Muscle layer of duodenum (tissue), 2 donors: ENCODE data around the gene ISCU.

Source experiments
- H3K27ac ChIP-seq: one replicate; pipeline ENCODE4 v1.7.0; 2013; ENCODE audit warnings: mild to moderate bottlenecking, low read length
- H3K27me3 ChIP-seq: one replicate; pipeline ENCODE4 v1.7.0; 2013; ENCODE audit warnings: low read depth, mild to moderate bottlenecking, control low read depth, low read length
- H3K36me3 ChIP-seq, 2 donors: one replicate each; pipeline ENCODE4 v1.7.0; 2013; ENCODE audit warnings: low read length in 2 of 2, control low read depth in 1 of 2, mild to moderate bottlenecking in 1 of 2; ENCODE audit not compliant: insufficient read depth in 2 of 2, control insufficient read depth in 1 of 2
- H3K4me1 ChIP-seq, 2 donors: one replicate each; pipeline ENCODE4 v1.7.0; 2013; ENCODE audit warnings: low read length in 2 of 2, mild to moderate bottlenecking in 2 of 2, control low read depth in 1 of 2, moderate library complexity in 1 of 2; ENCODE audit not compliant: insufficient read depth in 2 of 2, control insufficient read depth in 1 of 2
- H3K4me3 ChIP-seq, 2 donors: one replicate each; pipeline ENCODE4 v1.7.0; 2013; ENCODE audit warnings: low read length in 2 of 2, low read depth in 1 of 2, mild to moderate bottlenecking in 1 of 2
- H3K9me3 ChIP-seq, 2 donors: one replicate each; pipeline ENCODE4 v1.7.0; 2013; ENCODE audit warnings: low read length in 2 of 2, control low read depth in 1 of 2, mild to moderate bottlenecking in 1 of 2; ENCODE audit not compliant: control insufficient read depth in 1 of 2
- donor health status: healthy.

Gene ISCU

GRCh38 chr12:108562348-108563135 lies at the start of gene ISCU:
TSS of gene ISCU (plus strand) at chr12:108562596. CDS start at chr12:108562623, 27 bp downstream.
- Histone ChIP-seq H3K27me3 (no peaks in the 10 kb centered on the region), H3K9me3 (no peaks in the 10 kb centered on the region), H3K4me3 (peak within 1 kb of the TSS; percentile 90 to 96), H3K27ac (peak within 1 kb of the TSS; percentile 94), H3K4me1 (peaks cover 21 to 67% of the 10 kb centered on the region in 2 donors), H3K36me3 (peaks cover 33 to 35% of the 10 kb centered on the region in 2 donors)

- Histone ChIP-seq H3K27me3 (no peaks in the 10 kb centered on the region), H3K27ac (no peak overlapping the region), H3K9me3 (no peaks in the 10 kb centered on the region), H3K4me3 (peak overlapping the region; percentile 52 to 90), H3K4me1 (peaks cover 10 to 16% of the 10 kb centered on the region in 2 donors), H3K36me3 (peaks cover 8 to 17% of the 10 kb centered on the region in 2 donors)
Measured at GRCh38 chr12:108514468-108514972, 47.9 kb upstream of the ISCU start.

GRCh38 chr12:108514973-108515814 lies 47.2 kb upstream of the ISCU start, which contains the start of gene FICD:
TSS of gene FICD (plus strand) at chr12:108515277. CDS start at chr12:108516973, 1,696 bp downstream.
- H3K36me3 ChIP-seq = peaks cover 14 to 22% of the 10 kb centered on the region in 2 donors
- H3K4me1 ChIP-seq = peaks cover 10 to 16% of the 10 kb centered on the region in 2 donors
- no peaks in the 10 kb centered on the region for H3K9me3 ChIP-seq
- peak within 1 kb of the TSS; percentile 83 to 90 for H3K4me3 ChIP-seq
- H3K27me3 ChIP-seq = no peaks in the 10 kb centered on the region
- peak within 1 kb of the TSS; percentile 27 for H3K27ac ChIP-seq

GRCh38 chr12:108515916-108516315 lies 46.5 kb upstream of the ISCU start:
- Histone ChIP-seq H3K4me3 (peak overlapping the region; percentile 83 to 90), H3K9me3 (no peaks in the 10 kb centered on the region), H3K27ac (peak overlapping the region; percentile 27)

GRCh38 chr12:108516511-108517275 lies 45.7 kb upstream of the ISCU start:
- Histone ChIP-seq H3K4me1 (peaks cover 8 to 16% of the 10 kb centered on the region in 2 donors), H3K36me3 (peaks cover 29 to 35% of the 10 kb centered on the region in 2 donors), H3K4me3 (peak overlapping the region; percentile 83 to 90), H3K27ac (no peak overlapping the region), H3K9me3 (no peaks in the 10 kb centered on the region), H3K27me3 (no peaks in the 10 kb centered on the region)

More at GRCh38 chr12:108515916-108516315, 46.5 kb upstream of the ISCU start:
- H3K4me1 ChIP-seq = peaks cover 10 to 16% of the 10 kb centered on the region in 2 donors
- H3K36me3 ChIP-seq = peaks cover 22 to 28% of the 10 kb centered on the region in 2 donors
- no peaks in the 10 kb centered on the region for H3K27me3 ChIP-seq

- H3K27me3 ChIP-seq = no peaks in the 10 kb centered on the region
- H3K27ac ChIP-seq = no peak overlapping the region
- no peaks in the 10 kb centered on the region for H3K9me3 ChIP-seq
- H3K36me3 ChIP-seq = peaks cover 37 to 42% of the 10 kb centered on the region in 2 donors
- H3K4me3 ChIP-seq = no peak overlapping the region
- peaks cover 7 to 12% of the 10 kb centered on the region in 2 donors for H3K4me1 ChIP-seq
Measured at GRCh38 chr12:108517288-108518100, 44.9 kb upstream of the ISCU start.

- Histone ChIP-seq H3K27me3 (no peaks in the 10 kb centered on the region), H3K9me3 (no peaks in the 10 kb centered on the region), H3K27ac (no peak overlapping the region), H3K4me3 (no peak overlapping the region), H3K36me3 (peaks cover 44 to 49% of the 10 kb centered on the region in 2 donors), H3K4me1 (peaks cover 7 to 12% of the 10 kb centered on the region in 2 donors)
Measured at GRCh38 chr12:108518101-108518715, 44.2 kb upstream of the ISCU start.

- Histone ChIP-seq H3K9me3 (no peaks in the 10 kb centered on the region), H3K4me3 (no peak overlapping the region), H3K4me1 (peaks cover 7 to 12% of the 10 kb centered on the region in 2 donors), H3K27me3 (no peaks in the 10 kb centered on the region), H3K27ac (no peak overlapping the region), H3K36me3 (peaks cover 51 to 56% of the 10 kb centered on the region in 2 donors)
Measured at GRCh38 chr12:108518716-108519496, 43.5 kb upstream of the ISCU start.

GRCh38 chr12:108519558-108519957 lies 42.8 kb upstream of the ISCU start:
- H3K9me3 ChIP-seq = no peaks in the 10 kb centered on the region
- H3K4me1 ChIP-seq = peaks cover 7 to 12% of the 10 kb centered on the region in 2 donors
- H3K27ac ChIP-seq = no peak overlapping the region
- H3K4me3 ChIP-seq = no peak overlapping the region
- H3K36me3 ChIP-seq = peaks cover 58 to 63% of the 10 kb centered on the region in 2 donors
- no peaks in the 10 kb centered on the region for H3K27me3 ChIP-seq
